Measurements from ENCODE around the gene VAV3. TPM values are rescaled to one million over a fixed set of nuclear protein-coding genes. Genes with fewer than 3 reads are reported as not detected.

The VAV3 gene
- total RNA-seq, 1 donor from 2014 or later: 2.9 TPM

DNA sequence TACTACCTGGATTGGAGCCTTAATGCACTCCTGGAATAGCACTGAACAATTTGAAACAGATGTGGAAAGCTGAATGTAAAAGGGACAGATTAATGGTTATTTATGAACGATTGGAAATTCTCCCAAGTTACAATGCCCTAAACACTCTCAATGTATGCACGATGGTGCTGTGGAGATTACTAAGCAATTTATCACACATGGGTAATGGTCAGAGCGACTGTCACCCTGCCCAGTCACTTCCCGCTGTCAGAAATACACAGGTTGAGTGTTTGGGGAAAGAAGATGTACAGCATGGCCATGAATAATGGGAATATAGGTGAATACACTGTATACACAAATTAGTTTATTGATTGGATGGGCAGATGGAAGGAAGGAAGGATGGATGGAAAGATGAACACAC, 342.4 kb downstream of the VAV3 start:
- Mint-ChIP-seq H3K4me1 (no peaks in the 10 kb centered on the region), H3K9me3 (no peaks in the 10 kb centered on the region), H3K36me3 (ENCODE audit: low read depth) (no peaks in the 10 kb centered on the region), H3K27ac (ENCODE audit: unreplicated experiment) (no peak overlapping the region), H3K4me3 (no peak overlapping the region), H3K27me3 (ENCODE audit: low read depth) (no peaks in the 10 kb centered on the region)
- TF ChIP-seq CTCF (conservative IDR thresholded peaks at IDR 0.05): no peak
- DNase-seq (ENCODE audit: low read depth, low spot score): no peak

GRCh38 chr1:107620753-107621152, 344.2 kb downstream of the VAV3 start:
- no peaks in the 10 kb centered on the region for H3K27me3 Mint-ChIP-seq (ENCODE audit: low read depth)
- H3K27ac Mint-ChIP-seq (ENCODE audit: unreplicated experiment): no peak overlapping the region
- no peak for DNase-seq (ENCODE audit: low read depth, low spot score)
- no peak for TF ChIP-seq CTCF (conservative IDR thresholded peaks at IDR 0.05)
- H3K36me3 Mint-ChIP-seq (ENCODE audit: low read depth): no peaks in the 10 kb centered on the region
- no peaks in the 10 kb centered on the region for H3K4me1 Mint-ChIP-seq
- no peaks in the 10 kb centered on the region for H3K9me3 Mint-ChIP-seq
- H3K4me3 Mint-ChIP-seq: no peak overlapping the region

DNA sequence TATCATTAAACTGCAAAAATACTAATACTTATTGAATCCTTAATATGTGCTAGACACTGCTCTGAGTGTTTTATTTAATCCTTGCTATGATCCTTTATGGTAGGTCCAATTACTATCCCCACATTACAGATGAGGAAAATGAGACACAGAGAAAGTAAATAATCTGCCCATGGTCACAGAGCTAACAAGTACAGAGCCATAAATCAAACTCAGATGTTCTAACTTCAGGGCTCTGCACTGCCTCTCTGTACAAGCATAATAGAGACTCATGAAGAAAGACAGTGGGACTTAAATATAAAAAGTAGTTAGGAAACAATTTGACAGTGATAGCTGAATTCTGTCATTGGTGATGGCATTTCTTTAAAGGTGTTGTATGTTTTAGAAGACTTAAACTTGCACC, 346.4 kb downstream of the VAV3 start:
- no peak overlapping the region for H3K27ac Mint-ChIP-seq (ENCODE audit: unreplicated experiment)

GRCh38 chr1:107617921-107618320, 347.1 kb downstream of the VAV3 start:
- H3K27ac Mint-ChIP-seq (ENCODE audit: unreplicated experiment): no peak overlapping the region
- H3K36me3 Mint-ChIP-seq (ENCODE audit: low read depth): no peaks in the 10 kb centered on the region
- H3K27me3 Mint-ChIP-seq (ENCODE audit: low read depth): no peaks in the 10 kb centered on the region
- H3K4me3 Mint-ChIP-seq: no peak overlapping the region
- H3K9me3 Mint-ChIP-seq: peaks cover 3% of the 10 kb centered on the region
- DNase-seq (ENCODE audit: low read depth, low spot score): no peak
- no peaks in the 10 kb centered on the region for H3K4me1 Mint-ChIP-seq
- TF ChIP-seq CTCF (conservative IDR thresholded peaks at IDR 0.05): no peak

More for the DNA sequence above, 346.4 kb downstream of the VAV3 start:
- DNase-seq (ENCODE audit: low read depth, low spot score): no peak
- no peaks in the 10 kb centered on the region for H3K36me3 Mint-ChIP-seq (ENCODE audit: low read depth)
- TF ChIP-seq CTCF (conservative IDR thresholded peaks at IDR 0.05): no peak
- no peaks in the 10 kb centered on the region for H3K4me1 Mint-ChIP-seq
- H3K9me3 Mint-ChIP-seq: no peaks in the 10 kb centered on the region
- no peaks in the 10 kb centered on the region for H3K27me3 Mint-ChIP-seq (ENCODE audit: low read depth)
- H3K4me3 Mint-ChIP-seq: no peak overlapping the region

GRCh38 chr1:107617456-107617855, 347.5 kb downstream of the VAV3 start:
- DNase-seq (ENCODE audit: low read depth, low spot score): no peak
- H3K9me3 Mint-ChIP-seq: peaks cover 3% of the 10 kb centered on the region
- TF ChIP-seq CTCF (conservative IDR thresholded peaks at IDR 0.05): no peak
- no peak overlapping the region for H3K27ac Mint-ChIP-seq (ENCODE audit: unreplicated experiment)
- H3K4me3 Mint-ChIP-seq: no peak overlapping the region
- no peaks in the 10 kb centered on the region for H3K36me3 Mint-ChIP-seq (ENCODE audit: low read depth)
- H3K4me1 Mint-ChIP-seq: no peaks in the 10 kb centered on the region
- no peaks in the 10 kb centered on the region for H3K27me3 Mint-ChIP-seq (ENCODE audit: low read depth)

DNA sequence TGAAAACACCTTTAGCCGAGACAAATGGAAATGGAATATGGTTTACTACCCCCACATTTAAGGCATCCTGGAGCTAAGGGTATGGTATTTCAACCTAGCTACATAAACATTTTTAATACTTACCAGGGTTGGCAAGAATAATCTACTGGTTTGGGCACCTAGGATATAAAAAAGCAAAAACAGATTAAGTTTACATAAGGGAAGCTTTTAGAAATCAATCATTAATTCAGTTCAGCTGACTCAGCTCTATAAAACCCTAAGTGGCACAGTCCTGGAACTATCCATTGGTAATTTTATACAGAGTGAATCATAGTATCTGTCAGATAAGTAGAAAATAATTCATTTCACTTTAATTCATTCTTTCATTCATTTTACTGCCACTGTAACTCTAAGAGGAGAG, 355.2 kb downstream of the VAV3 start:
- no peak overlapping the region for H3K4me3 Mint-ChIP-seq
- no peak overlapping the region for H3K27ac Mint-ChIP-seq (ENCODE audit: unreplicated experiment)
- H3K9me3 Mint-ChIP-seq: peaks cover 3% of the 10 kb centered on the region
- no peaks in the 10 kb centered on the region for H3K36me3 Mint-ChIP-seq (ENCODE audit: low read depth)
- H3K4me1 Mint-ChIP-seq: no peaks in the 10 kb centered on the region
- H3K27me3 Mint-ChIP-seq (ENCODE audit: low read depth): no peaks in the 10 kb centered on the region
- no peak for TF ChIP-seq CTCF (conservative IDR thresholded peaks at IDR 0.05)
- no peak for DNase-seq (ENCODE audit: low read depth, low spot score)
